HEK293T (cell line): ENCODE measurements around the gene TSTD2.

Experiments used
- HDGF ChIP-seq: fragments of 450-650 bp; IDR thresholded peaks from 2 replicates; pipeline ENCODE4 v1.6.1; 2017; ENCODE audit warnings: antibody characterized with exemption, borderline replicate concordance
- SUZ12 ChIP-seq: fragments of 450-650 bp; IDR thresholded peaks from 2 replicates; pipeline ENCODE4 v1.6.1; 2016; ENCODE audit warnings: mild to moderate bottlenecking
- TARDBP ChIP-seq: fragments of 450-650 bp; IDR thresholded peaks from 2 replicates; pipeline ENCODE4 v1.6.1; 2016
- ZNF384 ChIP-seq: fragments of 450-650 bp; IDR thresholded peaks from 2 replicates; pipeline ENCODE4 v1.6.1; 2016

GRCh38 chr9:97630591-97630990 lies 2.6 kb downstream of the TSTD2 start:
- TF ChIP-seq TARDBP = no peak
- no peak for TF ChIP-seq SUZ12
- no peak for TF ChIP-seq HDGF
- no peak for TF ChIP-seq ZNF384
